Spleen (tissue), 11 donors: ENCODE measurements around the gene PACS1. TPM values are rescaled to one million over a fixed set of nuclear protein-coding genes. Genes with fewer than 3 reads are reported as not detected.

Experiments
- DNase-seq: peaks from one replicate; pipeline ENCODE4 v3.0.0-alpha.2; 2020
- H3K27ac ChIP-seq, 8 donors: fragments of 200-600 bp; sonication (generic) in 7 of 8; 1 replicate in 4 of 8; 2 replicates in 4 of 8; pipeline versions ENCODE4 v1.5.0 to v1.8.0; 2016 to 2021; ENCODE audit warnings: inconsistent platforms in 4 of 8, mild to moderate bottlenecking in 4 of 8, moderate library complexity in 1 of 8
- H3K27me3 ChIP-seq, 7 donors: fragments of 200-600 bp; sonication (generic) in 6 of 7; replicated peaks in 1 of 7; 1 replicate in 4 of 7; 2 replicates in 3 of 7; pipeline versions ENCODE4 v1.5.0 to v1.8.0; 2016 to 2021; ENCODE audit warnings: inconsistent platforms in 3 of 7, mild to moderate bottlenecking in 1 of 7
- H3K36me3 ChIP-seq, 6 donors: fragments of 200-600 bp; sonication (generic) in 5 of 6; 1 replicate in 4 of 6; 2 replicates in 2 of 6; pipeline versions ENCODE4 v1.5.0 to v1.8.0; 2016 to 2021; ENCODE audit warnings: inconsistent platforms in 2 of 6
- H3K4me1 ChIP-seq, 6 donors: fragments of 200-600 bp; sonication (generic) in 5 of 6; 1 replicate in 3 of 6; 2 replicates in 3 of 6; pipeline versions ENCODE4 v1.5.0 to v1.8.0; 2016 to 2021; ENCODE audit warnings: inconsistent platforms in 3 of 6
- H3K4me3 ChIP-seq, 8 donors: fragments of 200-600 bp; sonication (generic) in 7 of 8; 1 replicate in 4 of 8; 2 replicates in 4 of 8; pipeline versions ENCODE4 v1.5.0 to v1.8.0; 2016 to 2021; ENCODE audit warnings: inconsistent platforms in 4 of 8, mild to moderate bottlenecking in 4 of 8, moderate library complexity in 2 of 8
- H3K9me3 ChIP-seq, 8 donors: fragments of 200-600 bp; sonication (generic) in 7 of 8; 1 replicate in 4 of 8; 2 replicates in 4 of 8; pipeline versions ENCODE4 v1.5.0 to v1.8.0; 2016 to 2021; ENCODE audit warnings: inconsistent platforms in 4 of 8
- CTCF ChIP-seq, 11 experiments: fragments of 200-600 bp in 7 of 11; fragments of 450-650 bp in 4 of 11; sonication (generic) in 4 of 11; IDR thresholded peaks in 8 of 11; conservative IDR thresholded peaks in 3 of 11; 1 replicate in 7 of 11; 2 replicates in 4 of 11; pipeline versions ENCODE4 v1.4.0 to v1.8.0; 2016 to 2021; ENCODE audit warnings: antibody characterized with exemption in 11 of 11, inconsistent platforms in 4 of 11, mild to moderate bottlenecking in 1 of 11
- POLR2A ChIP-seq, 3 donors: fragments of 450-650 bp; IDR thresholded peaks; one replicate each; pipeline ENCODE4 v1.5.1; 2017; ENCODE audit warnings: antibody characterized with exemption in 3 of 3, mild to moderate bottlenecking in 1 of 3
- POLR2AphosphoS5 ChIP-seq, 3 donors: sonication (generic); formaldehyde crosslinking; IDR thresholded peaks; one replicate each; pipeline ENCODE4 v1.5.1; 2017; ENCODE audit warnings: antibody characterized with exemption in 3 of 3
- WGBS, 5 donors: extraction: QIAGEN DNeasy Blood & Tissue Kit in 3 of 5; methylation state at CpG; one replicate each; pipeline versions ENCODE4 v1.1.5 to v1.1.7; 2013 to 2018; 5-methylcytosine and 5-hydroxymethylcytosine counted together
- intact Hi-C: fragments of 100-400 bp; cut with DNase I; formaldehyde crosslinking; loops from one replicate; pipeline ENCODE4 v1.15.0; 2023; ENCODE audit warnings: low total_unique reads
- polyA plus RNA-seq, 3 donors: library from polyadenylated mRNA; stranded (reverse); fragments of 200-250 nt; gene quantifications; one replicate each; pipeline ENCODE4 v1.2.1, GENCODE V29; 2013
- total RNA-seq, 7 donors: library from RNA; depleted of rRNA in 3 of 7; stranded (reverse); fragments of >200 nt in 3 of 7; fragmentation: NEBNext Ultra II Directional in 4 of 7; extraction: Animal tissue kit (Norgen Biotek cat#: 25700) in 4 of 7; gene quantifications; one replicate each; pipeline versions ENCODE4 v1.1.0 to v1.2.1, GENCODE V29; 2016 to 2021
- donor health status: healthy with polysubstance abuse.
- donor health status: DM: no; HTN: no; CAD: no; lungs with moderate emphysema.
- donor health status: DM: no; HTN: no; CAD: no.
- donor health status: Bipolar disorder and iron deficiency.
- donor health status: healthy.
- donor health status: DM: no; HTN: no; CAD: no.
- donor health status: DM: yes; HTN: yes; CAD: no.

PACS1 gene
- total and polyA plus RNA-seq, 10 donors, result 20.6 to 126 (median 98.8) TPM

GRCh38 chr11:66154109-66154508 lies 84.0 kb downstream of the PACS1 start:
- DNase-seq, result no peak

GRCh38 chr11:66155387-66156073 lies 85.5 kb downstream of the PACS1 start:
- no peak for DNase-seq
- H3K4me3 ChIP-seq, result no peak overlapping the region
- WGBS, 5 donors, result 94 to 97% (median 96%) methylated on average over 7 of the region's 7 CpGs
- H3K4me1 ChIP-seq, result peaks cover 0 to 36% (median 11%) of the 10 kb centered on the region in 6 donors
- H3K27ac ChIP-seq, result no peak overlapping the region
- H3K36me3 ChIP-seq, result no peaks in the 10 kb centered on the region
- no peaks in the 10 kb centered on the region for H3K9me3 ChIP-seq
- intact Hi-C loops, result no loop called here
- no peaks in the 10 kb centered on the region for H3K27me3 ChIP-seq
- no peak for TF ChIP-seq POLR2A (IDR thresholded peaks at IDR 0.05)

More at GRCh38 chr11:66154109-66154508, 84.0 kb downstream of the PACS1 start:
- H3K36me3 ChIP-seq, result no peaks in the 10 kb centered on the region
- no peak overlapping the region for H3K4me3 ChIP-seq
- peaks cover 0 to 38% (median 12%) of the 10 kb centered on the region in 6 donors for H3K4me1 ChIP-seq
- intact Hi-C loops, result no loop called here
- H3K27me3 ChIP-seq, result no peaks in the 10 kb centered on the region
- WGBS, 5 donors, result 92 to 98% (median 96%) methylated on average over 2 of the region's 2 CpGs
- no peaks in the 10 kb centered on the region for H3K9me3 ChIP-seq
- TF ChIP-seq POLR2A (IDR thresholded peaks at IDR 0.05), result no peak
- TF ChIP-seq POLR2AphosphoS5 (IDR thresholded peaks at IDR 0.05), result no peak
- TF ChIP-seq CTCF (IDR thresholded peaks at IDR 0.05 in 8 of 11, conservative IDR thresholded peaks at IDR 0.05 in 3 of 11), result no peak
- no peak overlapping the region for H3K27ac ChIP-seq

DNA sequence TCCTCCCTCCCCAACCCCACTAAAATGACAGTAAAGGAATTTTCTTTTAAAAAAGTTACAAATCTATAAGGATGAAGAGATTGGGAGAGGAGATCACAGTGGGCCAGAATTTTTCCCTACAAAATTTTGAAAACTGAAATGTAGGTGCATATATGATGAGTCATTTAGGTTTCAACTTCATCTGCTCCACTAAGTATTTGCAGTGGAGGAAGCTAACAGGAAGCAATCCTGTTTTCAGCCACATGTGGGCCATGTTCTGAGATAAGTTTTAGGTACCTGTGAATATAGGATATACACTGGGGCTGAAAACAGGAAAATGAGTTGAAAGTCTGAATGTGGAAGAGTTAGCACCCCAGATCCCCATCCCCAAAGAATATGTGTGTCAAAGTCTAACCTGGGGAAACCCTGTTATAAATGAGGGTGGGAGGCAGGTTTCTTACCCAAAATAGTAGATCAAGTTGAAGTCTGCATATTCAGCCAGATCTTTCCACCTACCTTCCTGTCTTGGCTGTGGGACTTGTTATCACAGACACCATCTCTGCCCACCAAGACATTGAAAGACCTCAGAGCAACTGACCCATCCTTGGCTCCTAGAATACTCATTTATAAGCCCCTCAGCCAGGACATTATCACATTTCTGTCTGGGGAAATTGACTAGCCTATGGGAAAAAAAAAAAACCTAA lies 87.3 kb downstream of the PACS1 start:
- no peak for TF ChIP-seq POLR2AphosphoS5 (IDR thresholded peaks at IDR 0.05)
- no peak for TF ChIP-seq POLR2A (IDR thresholded peaks at IDR 0.05)
- no peak for TF ChIP-seq CTCF (IDR thresholded peaks at IDR 0.05 in 8 of 11, conservative IDR thresholded peaks at IDR 0.05 in 3 of 11)

DNA sequence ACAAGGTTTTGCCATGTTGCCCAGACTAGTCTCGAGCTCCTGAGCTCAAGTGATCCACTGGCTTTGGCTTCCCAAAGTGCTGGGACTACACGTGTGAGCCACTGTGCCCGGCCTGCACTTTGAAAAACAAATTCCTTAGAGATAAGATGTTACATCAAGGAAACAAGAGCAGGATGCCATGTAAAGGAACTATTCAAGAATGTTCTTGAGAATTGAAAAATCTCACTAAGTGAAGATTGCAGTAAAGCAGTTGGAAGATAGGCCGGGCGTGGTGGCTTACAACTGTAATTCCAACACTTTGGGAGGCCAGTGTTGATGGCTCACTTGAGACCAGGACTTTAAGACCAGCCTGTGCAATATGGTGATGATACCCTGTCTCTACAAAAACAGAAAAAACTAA lies 88.1 kb downstream of the PACS1 start:
- no peaks in the 10 kb centered on the region for H3K36me3 ChIP-seq
- no peak overlapping the region for H3K4me3 ChIP-seq
- no peaks in the 10 kb centered on the region for H3K9me3 ChIP-seq
- TF ChIP-seq CTCF (IDR thresholded peaks at IDR 0.05 in 8 of 11, conservative IDR thresholded peaks at IDR 0.05 in 3 of 11) (no peak), POLR2AphosphoS5 (IDR thresholded peaks at IDR 0.05) (no peak), POLR2A (IDR thresholded peaks at IDR 0.05) (no peak)
- H3K27me3 ChIP-seq, result no peaks in the 10 kb centered on the region
- intact Hi-C loops, result no loop called here
- H3K27ac ChIP-seq, result no peak overlapping the region
- no peak for DNase-seq
- WGBS, 5 donors, result 93 to 98% (median 96%) methylated on average over 5 of the region's 5 CpGs
- H3K4me1 ChIP-seq, result peaks cover 0 to 33% (median 3%) of the 10 kb centered on the region in 6 donors

More for the DNA sequence above, 87.3 kb downstream of the PACS1 start:
- intact Hi-C loops, result no loop called here
- no peak overlapping the region for H3K27ac ChIP-seq
- H3K36me3 ChIP-seq, result no peaks in the 10 kb centered on the region
- H3K27me3 ChIP-seq, result no peaks in the 10 kb centered on the region
- H3K4me1 ChIP-seq, result peaks cover 0 to 32% (median 3%) of the 10 kb centered on the region in 6 donors
- H3K4me3 ChIP-seq, result no peak overlapping the region
- DNase-seq, result no peak
- no peaks in the 10 kb centered on the region for H3K9me3 ChIP-seq
